Hematopoietic multipotent progenitor cell treated with erythropoietin and hydrocortisone succinate and interleukin-3 and kit ligand, for 6 days (in vitro differentiated cells): Measurements from ENCODE around the gene NOXO1.
A peak's percentile ranks its signal among the peaks of the same experiment; 100 is the strongest.
"Not testable (repeated sequence)": the region's sequence is repeated elsewhere in the genome, so short reads cannot be mapped to it uniquely, and the experiment has no call there.

ENCODE experiments used
- DNase-seq: peaks from one replicate; pipeline ENCODE4 v3.0.0-alpha.2; 2015

The NOXO1 gene

GRCh38 chr16:1978476-1979120 is 2.7 kb downstream of the NOXO1 start:
- DNase-seq = no peak

- DNase-seq = no peak
Measured at GRCh38 chr16:1977875-1978268, 3.4 kb downstream of the NOXO1 start.

DNA sequence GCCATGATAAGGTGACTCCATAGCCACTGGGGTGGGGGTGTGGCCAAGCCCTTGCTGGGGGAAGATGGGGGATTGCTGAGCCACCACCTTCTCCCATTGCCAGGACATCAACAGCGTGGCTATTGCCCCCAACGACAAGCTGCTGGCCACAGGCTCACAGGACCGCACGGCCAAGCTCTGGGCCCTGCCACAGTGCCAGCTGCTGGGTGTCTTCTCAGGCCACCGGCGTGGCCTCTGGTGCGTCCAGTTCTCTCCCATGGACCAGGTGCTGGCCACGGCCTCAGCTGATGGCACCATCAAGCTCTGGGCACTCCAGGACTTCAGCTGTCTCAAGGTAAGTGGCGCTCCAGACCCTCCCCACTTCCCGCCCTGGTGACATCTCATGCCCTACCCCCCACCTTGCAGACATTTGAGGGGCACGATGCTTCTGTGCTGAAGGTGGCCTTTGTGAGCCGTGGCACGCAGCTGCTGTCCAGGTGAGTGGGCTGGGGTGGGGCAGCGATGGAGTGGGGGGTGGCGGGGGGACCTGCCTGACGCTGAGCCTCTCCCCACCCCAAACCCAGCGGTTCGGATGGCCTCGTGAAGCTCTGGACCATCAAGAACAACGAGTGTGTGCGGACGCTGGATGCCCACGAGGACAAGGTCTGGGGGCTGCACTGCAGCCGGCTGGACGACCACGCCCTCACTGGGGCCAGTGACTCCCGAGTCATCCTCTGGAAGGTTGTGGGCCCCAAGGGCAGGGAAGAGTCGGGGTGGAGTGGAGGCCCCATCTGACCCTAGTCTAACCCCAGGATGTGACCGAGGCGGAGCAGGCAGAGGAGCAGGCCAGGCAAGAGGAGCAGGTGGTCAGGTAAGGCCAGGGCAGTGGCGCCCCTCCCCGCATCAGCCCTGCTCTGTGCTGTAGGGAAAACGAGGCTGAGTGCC is 4.1 kb downstream of the NOXO1 start:
- DNase-seq = no peak

DNA sequence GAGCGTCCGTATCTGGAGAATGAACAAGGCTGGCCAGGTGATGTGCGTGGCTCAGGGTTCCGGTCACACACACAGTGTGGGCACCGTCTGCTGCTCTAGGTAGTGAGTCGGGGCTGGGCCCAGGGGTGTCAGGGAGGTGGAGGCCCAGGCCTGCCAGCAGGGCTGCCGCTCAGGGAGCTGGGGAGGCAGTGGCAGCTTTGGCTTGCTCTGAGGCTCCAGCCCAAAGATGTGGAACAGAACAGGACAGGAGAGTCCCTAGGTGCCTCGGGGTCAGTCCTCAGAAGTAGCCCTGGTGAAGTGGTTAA is 5.1 kb downstream of the NOXO1 start:
- no peak for DNase-seq

GRCh38 chr16:1975432-1976215 is 5.6 kb downstream of the NOXO1 start:
- DNase-seq = no peak

DNA sequence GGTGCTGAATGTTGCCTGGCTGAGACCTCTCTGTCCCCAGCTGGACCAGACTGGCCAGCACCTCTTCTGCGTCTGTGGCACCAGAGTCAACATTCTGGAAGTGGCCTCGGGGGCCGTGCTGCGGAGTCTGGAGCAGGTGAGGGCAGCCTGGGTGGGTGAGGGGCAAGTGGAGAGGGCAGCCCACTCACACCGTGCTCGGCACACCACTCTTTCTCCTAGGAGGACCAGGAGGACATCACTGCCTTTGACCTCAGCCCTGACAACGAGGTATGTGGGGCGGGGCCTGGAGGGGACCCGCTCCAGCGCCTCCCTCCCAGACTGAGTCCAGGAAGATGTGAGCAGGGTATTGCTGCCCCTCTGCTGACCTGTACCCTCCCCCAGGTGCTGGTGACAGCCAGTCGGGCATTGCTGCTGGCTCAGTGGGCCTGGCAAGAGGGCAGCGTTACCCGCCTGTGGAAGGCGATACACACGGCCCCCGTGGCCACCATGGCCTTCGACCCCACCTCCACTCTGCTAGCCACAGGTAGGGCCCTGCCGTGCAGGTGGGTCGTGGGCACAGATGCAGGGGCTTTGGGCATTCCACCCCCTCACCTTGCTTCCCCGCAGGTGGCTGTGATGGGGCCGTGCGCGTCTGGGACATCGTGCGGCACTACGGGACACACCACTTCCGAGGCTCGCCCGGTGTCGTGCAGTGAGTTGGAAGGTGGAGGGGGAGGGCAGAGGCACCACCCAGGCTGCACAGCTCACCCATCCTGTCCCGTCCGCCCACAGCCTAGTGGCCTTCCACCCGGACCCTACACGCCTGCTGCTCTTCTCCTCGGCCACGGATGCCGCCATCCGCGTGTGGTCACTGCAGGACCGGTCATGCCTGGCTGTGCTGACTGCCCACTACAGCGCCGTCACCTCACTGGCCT is 6.9 kb downstream of the NOXO1 start:
- DNase-seq = no peak

GRCh38 chr16:1973461-1974156 is 7.7 kb downstream of the NOXO1 start:
- no peak for DNase-seq

DNA sequence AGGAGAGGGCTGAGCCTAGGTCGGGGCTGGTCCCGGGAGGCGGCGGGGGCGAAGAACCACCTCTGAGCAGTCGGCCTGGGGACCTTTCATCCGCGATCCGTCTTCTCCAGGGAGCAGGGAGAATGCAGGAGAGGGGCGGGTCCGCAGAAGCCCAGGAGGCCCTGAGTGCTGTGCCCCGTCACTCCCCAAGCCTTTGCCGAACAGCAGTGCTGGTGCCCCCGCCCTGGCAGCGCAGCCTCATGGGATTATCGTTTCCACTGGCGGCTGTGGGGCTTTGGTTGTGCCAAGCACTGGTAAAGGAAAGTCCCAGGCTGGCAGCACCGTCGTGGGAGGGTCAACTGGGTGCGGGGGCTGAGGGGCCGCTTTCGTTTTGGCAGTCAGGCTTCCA is 8.8 kb downstream of the NOXO1 start:
- DNase-seq = peak; percentile 76

DNA sequence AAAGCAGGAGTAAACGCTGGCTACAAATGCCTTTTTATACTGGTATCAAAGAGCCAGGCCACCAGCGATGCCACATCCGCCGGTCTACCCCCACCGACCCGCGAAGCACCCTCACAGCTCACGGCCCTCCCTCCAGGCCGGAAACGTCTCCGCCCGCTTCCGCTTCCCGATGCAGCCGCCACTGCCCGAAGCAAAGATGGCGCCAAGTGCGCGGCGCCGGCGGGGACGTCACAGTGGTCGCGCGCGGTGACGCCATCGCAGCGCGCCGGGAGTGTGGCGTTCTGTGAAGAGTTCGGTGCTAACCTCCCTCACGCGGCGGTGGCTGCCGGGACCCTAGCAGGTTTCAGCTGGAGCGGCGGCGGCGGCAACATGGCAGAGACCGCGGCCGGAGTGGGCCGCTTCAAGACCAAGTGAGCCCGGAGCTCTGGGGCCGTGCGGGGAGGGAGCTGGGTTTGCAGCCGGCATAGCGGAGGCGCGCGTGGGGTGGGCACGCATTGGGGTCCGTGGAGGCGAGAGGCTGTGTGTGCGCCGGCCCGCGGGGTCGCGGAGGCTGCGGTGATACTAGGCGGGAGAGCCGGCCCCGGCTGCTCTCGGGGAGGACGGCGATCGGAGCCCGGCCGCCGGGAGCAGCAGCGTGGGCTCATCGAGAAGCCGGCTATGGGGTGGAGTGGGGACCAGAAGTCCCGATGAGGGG is 9.3 kb downstream of the NOXO1 start, which contains the start of gene TBL3:
TSS of gene TBL3 (plus strand) at position 258 of the 694 bp plus-strand sequence. CDS start at position 370, 112 bp downstream.
- DNase-seq = peak; percentile 96

DNA sequence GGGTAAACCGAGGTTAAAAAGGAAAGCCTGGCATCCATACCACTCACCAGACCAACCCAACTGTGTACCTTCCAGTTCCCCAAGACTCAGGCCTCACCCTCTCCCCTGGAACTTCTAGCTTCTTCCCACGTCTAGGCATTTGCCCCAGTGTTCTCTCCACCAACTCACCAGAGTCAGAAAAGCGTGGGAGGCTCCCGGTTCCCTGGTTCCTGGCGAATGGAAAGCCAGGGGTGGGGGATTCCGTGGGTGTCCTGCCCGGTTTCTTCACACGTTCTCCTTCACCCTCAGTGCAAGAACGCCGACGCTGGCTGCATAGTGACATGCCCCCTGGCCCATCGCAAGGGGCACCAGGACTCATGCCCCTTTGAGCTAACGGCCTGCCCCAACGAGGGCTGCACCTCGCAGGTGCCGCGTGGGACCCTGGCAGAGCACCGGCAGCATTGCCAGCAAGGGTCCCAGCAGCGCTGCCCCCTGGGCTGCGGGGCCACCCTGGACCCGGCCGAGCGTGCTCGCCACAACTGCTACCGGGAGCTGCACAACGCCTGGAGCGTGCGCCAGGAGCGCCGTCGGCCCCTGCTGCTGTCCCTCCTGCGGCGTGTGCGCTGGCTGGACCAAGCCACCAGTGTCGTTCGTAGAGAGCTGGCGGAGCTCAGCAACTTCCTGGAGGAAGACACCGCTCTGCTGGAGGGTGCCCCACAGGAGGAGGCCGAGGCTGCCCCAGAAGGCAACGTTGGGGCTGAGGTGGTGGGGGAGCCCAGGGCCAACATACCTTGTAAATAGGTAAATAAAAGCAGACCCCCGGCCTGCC is 12.9 kb downstream of the NOXO1 start:
- no peak for DNase-seq

GRCh38 chr16:1966460-1966859 is 14.8 kb downstream of the NOXO1 start, which contains the start of gene RNF151:
TSS of gene RNF151 (plus strand) at chr16:1966856. CDS start at chr16:1966882, 26 bp downstream.
- no peak for DNase-seq

- DNase-seq = peak; percentile 30
Measured at GRCh38 chr16:1965396-1966001, 15.8 kb downstream of the NOXO1 start.

DNA sequence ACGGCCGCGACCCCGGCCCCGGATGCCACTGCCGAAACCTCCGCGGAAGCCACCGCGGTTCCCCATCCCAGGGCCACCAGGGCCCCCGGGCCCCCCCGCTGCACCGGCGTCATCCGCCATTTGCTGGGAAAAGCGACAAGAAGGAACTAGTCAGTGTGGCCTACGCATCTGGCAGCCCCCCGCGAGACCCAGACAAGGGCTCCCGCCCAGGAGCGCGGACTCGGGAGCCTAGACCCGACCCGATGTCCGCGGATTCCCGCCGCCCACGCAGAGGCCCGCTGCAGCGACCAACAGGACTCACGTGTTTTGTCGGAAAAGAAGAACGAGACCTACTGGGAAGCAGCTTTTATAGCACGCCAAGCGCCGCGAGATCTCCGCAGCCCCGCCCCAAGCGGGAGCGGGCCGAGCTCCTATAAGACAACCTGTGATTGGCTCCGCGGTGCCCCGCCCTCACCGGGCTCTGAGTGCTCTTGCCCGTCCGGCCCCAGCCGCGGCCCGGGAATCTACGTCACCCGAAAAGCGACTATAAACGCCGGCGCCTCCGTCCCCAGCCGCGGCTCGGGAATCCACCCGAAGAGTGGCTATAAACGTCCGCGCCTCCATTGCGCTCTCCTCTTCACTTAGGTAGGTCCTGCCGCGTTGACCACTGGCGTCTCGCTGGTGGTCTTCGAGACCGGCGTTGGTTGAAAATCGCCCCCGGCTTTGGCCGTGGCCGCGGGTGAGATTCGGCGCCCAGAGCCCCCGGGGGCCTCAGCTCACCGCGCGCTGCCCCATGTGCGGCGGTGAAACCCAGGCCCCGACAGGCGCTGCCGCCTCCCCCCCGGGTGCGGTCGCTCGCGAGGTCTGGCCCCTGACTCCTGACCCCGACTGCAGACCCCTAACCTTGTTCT is 16.5 kb downstream of the NOXO1 start, which contains the start of gene RPS2:
TSS of gene RPS2 (minus strand) at position 321 of the 890 bp plus-strand sequence. CDS start at position 120, 201 bp downstream.
- DNase-seq = peak; percentile 99

GRCh38 chr16:1963806-1964505 is 17.3 kb downstream of the NOXO1 start:
- DNase-seq = peak; percentile 59

DNA sequence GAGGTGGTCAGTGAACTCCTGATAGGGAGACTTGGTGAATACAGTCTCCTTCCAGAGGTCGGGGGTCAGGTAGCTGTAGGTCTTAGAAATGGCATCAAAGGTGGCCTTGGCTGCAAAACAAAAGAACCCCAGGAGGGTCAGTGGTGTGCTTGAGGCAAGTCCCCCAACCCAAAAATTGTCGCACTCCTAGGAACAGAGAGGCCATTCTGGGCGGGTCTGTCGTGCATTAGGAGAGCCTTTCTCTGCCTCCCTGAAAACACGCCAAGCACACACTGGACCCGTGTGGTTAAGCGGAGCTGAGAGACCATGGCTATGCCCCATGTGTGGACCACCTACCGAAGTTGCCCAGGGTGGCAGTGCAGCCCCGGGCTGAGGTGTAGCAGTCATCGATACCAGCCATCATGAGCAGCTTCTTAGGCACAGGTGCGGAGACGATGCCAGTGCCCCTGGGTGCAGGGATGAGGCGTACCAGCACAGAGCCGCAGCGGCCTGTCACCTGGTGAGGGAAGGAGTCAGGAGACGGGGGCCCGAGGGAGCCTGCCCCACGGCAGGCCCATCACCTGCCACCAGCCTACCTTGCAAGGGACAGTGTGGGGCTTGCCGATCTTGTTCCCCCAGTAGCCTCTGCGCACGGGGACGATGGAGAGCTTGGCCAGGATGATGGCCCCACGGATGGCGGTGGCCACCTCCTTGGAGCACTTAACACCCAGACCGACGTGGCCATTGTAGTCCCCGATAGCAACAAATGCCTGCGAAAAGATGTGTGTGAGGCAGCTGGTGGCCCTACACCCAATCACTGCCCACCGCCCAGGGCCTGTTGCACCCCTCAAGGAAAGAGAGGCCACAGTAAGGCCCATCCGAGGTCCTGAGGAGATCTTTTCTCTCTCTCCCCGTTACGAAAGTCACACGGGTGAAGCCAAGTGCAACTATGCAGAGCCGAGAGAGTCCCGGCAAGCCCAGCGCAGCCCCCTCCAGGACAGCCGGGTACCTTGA is 18.8 kb downstream of the NOXO1 start:
- not testable (repeated sequence) for DNase-seq

DNA sequence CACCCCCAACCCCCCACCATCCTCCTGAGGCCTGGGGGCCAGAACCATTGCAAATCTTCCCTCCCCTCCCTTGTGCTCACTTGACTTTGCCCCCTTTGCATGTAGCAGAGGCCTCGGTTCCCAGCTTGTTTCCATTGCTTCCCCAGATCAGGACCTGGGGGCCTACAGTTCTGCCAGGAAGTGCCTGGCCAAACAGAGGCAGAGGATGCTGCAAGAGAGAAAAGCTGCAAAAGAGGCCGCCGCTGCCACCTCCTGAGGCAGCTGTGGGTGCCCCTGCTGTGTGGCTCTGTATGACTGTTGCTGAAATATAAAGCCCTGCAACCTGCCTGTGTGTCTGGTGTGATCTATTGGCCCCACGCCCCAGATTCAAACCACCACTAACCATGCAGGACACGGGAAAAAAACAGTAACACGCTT is 19.6 kb downstream of the NOXO1 start:
- peak; percentile 50 for DNase-seq
